K562 (cell line): ENCODE results near the gene PLSCR3. TPM values are rescaled to one million over a fixed set of nuclear protein-coding genes. Genes with fewer than 3 reads are reported as not detected.
A peak's percentile ranks its signal among the peaks of the same experiment; 100 is the strongest.

Experiments
- ARID4B ChIP-seq: sonication (generic); formaldehyde crosslinking; IDR thresholded peaks from 2 replicates; pipeline ENCODE4 v1.8.0; 2022; ENCODE audit warnings: mild to moderate bottlenecking, missing genetic modification reagents
- NCOR1 ChIP-seq: fragments of 450-650 bp; IDR thresholded peaks from 2 replicates; pipeline ENCODE4 v1.6.1; 2016; ENCODE audit warnings: mild to moderate bottlenecking, moderate library complexity
- TAL1 ChIP-seq: fragments of 450-650 bp; IDR thresholded peaks from 2 replicates; pipeline ENCODE4 v1.6.1; 2016; ENCODE audit warnings: mild to moderate bottlenecking
- USF1 ChIP-seq: sonication (generic); formaldehyde crosslinking; IDR thresholded peaks from 2 replicates; pipeline ENCODE4 v1.9.0; 2022; ENCODE audit warnings: mild to moderate bottlenecking, missing genetic modification reagents
- ZBTB33 ChIP-seq: sonication (generic); formaldehyde crosslinking; IDR thresholded peaks from 2 replicates; pipeline ENCODE4 v1.8.1; 2023; ENCODE audit warnings: mild to moderate bottlenecking, missing genetic modification reagents
- ZBTB5 ChIP-seq: fragments of 450-650 bp; IDR thresholded peaks from 2 replicates; pipeline ENCODE4 v1.6.1; 2017; ENCODE audit warnings: antibody characterized with exemption
- ZNF384 ChIP-seq: IDR thresholded peaks from 2 replicates; pipeline ENCODE4 v1.6.1; 2012; ENCODE audit warnings: low read depth, low read length, improper control_type of control experiment
- ZNF395 ChIP-seq: fragments of 200-800 bp; sonication (Bioruptor generic); IDR thresholded peaks from 2 replicates; pipeline ENCODE4 v1.6.1; 2017; ENCODE audit warnings: missing genetic modification characterization, missing compliant biosample characterization
- ZNF586 ChIP-seq: fragments of 450-650 bp; formaldehyde crosslinking; conservative IDR thresholded peaks from 2 replicates; pipeline ENCODE4 v1.4.0; 2020; ENCODE audit warnings: mild to moderate bottlenecking, moderate library complexity
- ZNF764 ChIP-seq: fragments of 250-450 bp; sonication (Bioruptor Pico); IDR thresholded peaks from 2 replicates; pipeline ENCODE4 v1.4.0; 2020; ENCODE audit warnings: low read depth, mild to moderate bottlenecking, moderate library complexity
- polyA plus RNA-seq, 8 experiments: library from polyadenylated mRNA; depleted of rRNA in 4 of 8; stranded (reverse) in 5 of 8; unstranded in 3 of 8; fragments of >200 nt; fragmentation: Nextera tagmentation in 2 of 8; fragmentation: Illumina TruSeq in 1 of 8; extraction: Ambion mirVana in 2 of 8; extraction: Trizol in 1 of 8; gene quantifications; 2 replicates each; pipeline versions ENCODE4 v1.2.1 to v1.2.3, GENCODE V29; 2011 to 2014; ENCODE audit warnings: inconsistent platforms in 1 of 8, missing spikeins in 1 of 8
- total RNA-seq, 7 experiments: library from RNA; depleted of rRNA in 6 of 7; stranded (reverse); fragments of >200 nt in 6 of 7; fragmentation: Illumina TruSeq in 2 of 7; extraction: Trizol in 2 of 7; gene quantifications; 2 replicates each; pipeline versions ENCODE4 v1.2.1 to v1.2.3, GENCODE V29; 2011 to 2021; ENCODE audit warnings: low replicate concordance in 1 of 7

The PLSCR3 gene
- total and polyA plus RNA-seq, 9 of the 15 experiments (the other 6 are each of a cell fraction or from before 2014, with no cell fraction given), result 3.2 to 16.8 (median 4.5) TPM

- no peak for TF ChIP-seq ZBTB33 (CRISPR knock-in tag)
- TF ChIP-seq ZBTB5, result peak; percentile 95
- TF ChIP-seq ZNF764 (CRISPR knock-in tag), result no peak
- no peak for TF ChIP-seq ZNF384
- TF ChIP-seq NCOR1, result no peak
- TF ChIP-seq ZNF395 (CRISPR knock-in tag), result no peak
- TF ChIP-seq USF1 (CRISPR knock-in tag), result no peak
- TF ChIP-seq ARID4B (CRISPR knock-in tag), result no peak
- TF ChIP-seq TAL1, result no peak
- no peak for TF ChIP-seq ZNF586 (CRISPR knock-in tag)
Measured at GRCh38 chr17:7404737-7405349, 10.5 kb upstream of the PLSCR3 start (continued).
